Effector CD4-positive, alpha-beta T cell (primary cell): ENCODE results near the gene WSCD1.

ENCODE experiments used
- DNase-seq: peaks from one replicate; pipeline ENCODE4 v3.0.0-alpha.2; 2020

The WSCD1 gene

GRCh38 chr17:6108987-6109386 is 38.8 kb downstream of the WSCD1 start:
- DNase-seq: no peak

GRCh38 chr17:6109536-6109935 is 39.4 kb downstream of the WSCD1 start:
- DNase-seq: no peak

GRCh38 chr17:6110088-6110487 is 39.9 kb downstream of the WSCD1 start:
- no peak for DNase-seq

DNA sequence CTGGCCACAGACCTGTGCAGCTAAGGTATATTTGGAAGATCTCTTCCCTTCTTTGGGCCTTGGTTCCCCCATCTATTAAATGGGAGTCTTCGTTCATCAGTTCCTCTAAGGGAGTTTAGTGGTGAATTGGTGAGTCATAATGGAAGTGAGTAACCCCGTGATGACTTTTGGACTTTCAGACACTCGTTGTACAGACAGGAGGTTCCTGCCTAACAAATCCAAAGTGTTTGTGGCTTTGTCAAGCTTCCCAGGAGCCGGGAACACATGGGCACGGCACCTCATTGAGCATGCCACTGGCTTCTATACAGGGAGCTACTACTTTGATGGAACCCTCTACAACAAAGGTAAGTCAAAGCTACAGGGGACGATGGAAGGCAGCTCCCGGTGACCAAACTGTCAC is 40.4 kb downstream of the WSCD1 start:
- no peak for DNase-seq

GRCh38 chr17:6120351-6120750 is 50.2 kb downstream of the WSCD1 start:
- DNase-seq: no peak

GRCh38 chr17:6124856-6125255 is 54.7 kb downstream of the WSCD1 start:
- DNase-seq: no peak

- DNase-seq: no peak
These were observed 56.6 kb downstream of the WSCD1 start for GRCh38 chr17:6126768-6127167.

DNA sequence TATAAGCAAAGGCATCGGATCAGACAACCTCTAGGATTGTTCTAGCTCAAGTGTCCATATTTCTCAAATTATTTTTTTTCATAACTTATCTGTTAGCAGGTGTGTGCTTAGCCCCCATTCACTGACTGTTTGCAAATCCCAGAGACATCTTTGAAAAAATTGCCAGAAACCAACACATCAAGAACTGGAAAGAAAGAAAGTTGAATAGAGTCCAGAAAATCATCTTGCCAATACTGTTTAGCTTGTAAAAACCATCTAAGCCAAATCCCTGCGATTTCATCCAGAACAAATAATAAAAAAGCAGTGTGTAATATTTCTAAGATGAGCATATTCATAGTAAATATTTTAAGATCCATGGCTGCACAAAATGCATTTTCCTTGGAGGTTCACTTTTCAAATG is 64.5 kb downstream of the WSCD1 start:
- no peak for DNase-seq

- DNase-seq: no peak
These were observed 65.1 kb downstream of the WSCD1 start for GRCh38 chr17:6135236-6135635.

GRCh38 chr17:6135996-6136395 is 65.8 kb downstream of the WSCD1 start:
- DNase-seq: no peak

DNA sequence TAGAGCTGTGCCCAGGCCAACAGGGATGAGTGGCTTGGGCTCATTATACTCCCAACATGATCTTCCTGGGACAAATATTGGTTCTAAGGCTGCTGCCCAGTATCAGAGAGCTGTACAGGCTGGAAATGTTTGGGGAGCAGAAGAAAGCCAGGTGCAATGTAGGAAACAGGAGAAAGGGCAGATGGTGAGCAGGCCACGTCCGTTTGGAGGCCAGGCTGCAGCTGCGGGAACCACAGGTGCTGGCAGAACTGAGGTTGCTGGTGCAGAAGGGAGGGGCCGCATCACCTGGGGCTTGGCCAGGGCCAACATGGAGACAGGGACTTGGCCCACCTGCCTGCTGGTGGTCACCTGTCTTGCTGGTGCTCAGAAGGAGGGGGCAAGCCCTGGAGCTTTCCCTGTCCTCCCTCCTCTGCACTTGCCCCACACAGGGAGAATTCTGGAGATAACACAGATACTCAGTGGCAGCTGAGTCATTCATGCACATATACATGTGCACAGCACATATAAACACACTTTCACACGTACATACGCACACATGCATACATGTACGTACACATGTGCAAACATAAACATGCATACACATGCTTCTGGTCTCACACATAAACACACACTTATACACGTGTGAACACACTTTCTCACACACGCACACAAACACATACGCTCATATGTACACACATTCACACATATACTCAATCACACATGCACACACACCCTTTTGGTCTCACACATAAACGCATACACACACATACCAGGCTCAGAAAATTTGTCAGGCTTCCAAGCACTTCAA is 67.7 kb downstream of the WSCD1 start:
- DNase-seq: no peak

GRCh38 chr17:6138761-6139446 is 68.7 kb downstream of the WSCD1 start:
- DNase-seq: no peak

GRCh38 chr17:6139447-6139832 is 69.3 kb downstream of the WSCD1 start:
- no peak for DNase-seq

DNA sequence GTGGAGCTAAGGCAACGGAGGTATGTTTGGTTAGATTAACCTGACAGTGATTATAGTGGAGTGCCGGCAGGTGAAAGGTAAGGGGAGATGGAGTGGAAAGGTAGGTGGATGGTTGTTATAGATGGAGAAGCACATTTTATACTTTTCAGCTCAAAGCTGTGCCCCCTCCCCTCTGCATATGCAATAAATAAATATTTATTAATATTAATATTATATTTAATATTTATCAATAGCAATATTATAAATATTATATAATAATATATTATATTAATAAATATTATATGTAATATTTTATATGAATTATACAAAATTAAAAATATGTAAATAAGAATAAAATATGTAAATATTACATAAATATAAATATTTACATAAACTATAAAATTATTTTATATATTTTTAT is 70.0 kb downstream of the WSCD1 start:
- DNase-seq: no peak

GRCh38 chr17:6140728-6141330 is 70.7 kb downstream of the WSCD1 start:
- DNase-seq: no peak

DNA sequence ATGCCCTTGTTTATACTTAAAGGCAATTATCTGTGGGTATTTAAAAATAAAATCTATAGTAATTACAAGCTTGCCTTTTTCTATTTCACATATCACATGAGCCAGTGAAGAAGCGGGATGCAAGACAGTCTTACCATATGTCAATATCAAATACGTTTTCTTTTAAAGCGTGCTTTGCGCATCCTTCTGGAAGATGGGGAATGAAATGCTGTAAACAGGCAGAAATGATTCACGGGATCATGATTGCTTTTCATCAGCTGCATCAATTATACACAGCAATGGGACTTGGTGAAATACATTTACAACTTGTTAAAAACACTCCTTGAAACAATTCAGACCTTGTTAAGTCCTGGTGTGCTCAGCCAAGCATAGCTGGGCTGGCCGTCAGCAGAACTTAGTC is 72.5 kb downstream of the WSCD1 start:
- DNase-seq: no peak

DNA sequence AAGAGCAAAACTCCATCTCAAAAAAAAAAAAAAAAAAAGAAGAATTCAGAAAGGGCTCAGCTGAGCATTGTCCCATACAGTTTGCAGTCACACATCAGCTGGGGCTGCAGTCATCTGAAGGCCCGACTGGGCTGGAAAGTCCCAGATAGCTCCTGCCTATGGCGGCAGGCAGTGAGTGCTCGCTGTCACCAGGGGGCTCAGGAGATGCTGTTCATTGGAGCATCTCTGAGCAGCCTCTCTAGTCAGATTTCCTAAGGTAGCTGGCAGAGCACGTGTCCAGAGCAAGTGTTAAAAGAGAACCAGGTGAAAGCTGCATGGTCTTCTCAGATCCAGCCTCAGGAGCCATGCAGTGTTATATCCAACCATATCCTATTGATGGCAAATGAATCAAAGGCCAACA is 75.8 kb downstream of the WSCD1 start:
- no peak for DNase-seq

DNA sequence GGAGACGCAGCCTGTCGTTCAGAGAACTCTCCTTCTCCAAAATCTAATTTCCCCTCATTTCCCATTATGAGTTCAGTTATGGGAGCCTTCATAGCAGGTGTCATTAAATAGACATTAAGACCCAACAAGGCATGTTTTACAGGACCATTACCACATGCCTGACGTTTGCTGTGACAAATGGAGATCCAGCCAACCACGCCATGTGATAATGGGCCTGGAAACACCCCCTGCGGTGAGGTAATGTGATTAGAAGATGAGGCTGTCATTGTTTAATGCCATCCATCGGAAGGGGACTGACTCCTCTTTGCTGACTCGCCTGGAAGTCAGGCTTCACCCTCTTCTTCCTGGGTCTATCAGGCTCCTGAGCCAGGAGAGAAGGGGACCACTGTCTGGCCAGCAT is 76.9 kb downstream of the WSCD1 start:
- DNase-seq: no peak

- no peak for DNase-seq
These were observed 83.2 kb downstream of the WSCD1 start for GRCh38 chr17:6153375-6153774.

GRCh38 chr17:6157716-6158115 is 87.5 kb downstream of the WSCD1 start:
- DNase-seq: no peak

DNA sequence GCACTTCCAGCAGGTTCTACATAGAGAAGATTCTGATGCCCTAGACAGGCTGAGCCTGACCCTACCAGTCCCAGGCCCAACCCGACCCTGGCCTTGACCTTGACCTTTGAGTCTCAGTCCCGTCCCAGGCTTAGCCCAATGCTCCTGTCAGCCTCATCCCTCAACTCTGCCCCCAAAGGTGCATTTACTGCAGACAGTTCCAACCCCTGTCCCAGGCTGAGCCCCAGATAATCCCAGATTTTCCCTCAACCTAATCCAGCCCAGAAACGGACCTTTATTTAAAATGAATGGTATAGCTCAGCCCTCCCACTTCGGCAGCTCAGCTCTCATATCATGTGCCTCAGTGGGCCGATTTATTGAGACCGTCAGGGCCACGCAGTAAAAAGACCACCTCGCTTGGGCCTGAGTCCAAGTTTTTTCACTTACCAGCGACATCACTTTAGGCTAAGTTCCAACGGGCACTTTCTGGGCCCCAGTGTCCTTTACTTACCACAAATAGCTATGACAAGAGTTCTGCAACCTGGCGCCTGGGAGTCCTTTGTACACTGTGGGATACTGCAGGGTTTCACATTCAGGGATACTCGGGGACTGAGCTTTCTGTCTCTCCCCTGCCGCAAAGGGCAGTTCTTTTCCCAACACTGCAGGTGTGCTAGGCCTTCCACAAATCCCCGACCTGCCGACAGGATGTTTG is 89.5 kb downstream of the WSCD1 start:
- no peak for DNase-seq

DNA sequence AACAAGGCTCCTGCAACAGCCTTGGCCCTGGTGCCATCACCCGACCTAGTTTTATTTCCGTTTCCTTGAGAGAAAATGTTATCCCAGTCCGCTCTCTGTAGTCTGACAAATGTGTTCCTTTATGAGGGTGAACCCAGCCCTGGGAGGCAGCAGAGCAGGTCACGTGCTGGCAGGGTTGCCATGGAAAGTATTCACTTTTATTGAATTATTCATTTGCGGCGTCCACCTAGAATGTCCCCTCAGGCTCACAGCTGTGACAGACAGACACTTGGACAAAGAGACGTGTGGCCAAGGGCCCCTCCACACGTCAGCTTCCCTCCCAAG is 90.0 kb downstream of the WSCD1 start:
- DNase-seq: no peak

DNA sequence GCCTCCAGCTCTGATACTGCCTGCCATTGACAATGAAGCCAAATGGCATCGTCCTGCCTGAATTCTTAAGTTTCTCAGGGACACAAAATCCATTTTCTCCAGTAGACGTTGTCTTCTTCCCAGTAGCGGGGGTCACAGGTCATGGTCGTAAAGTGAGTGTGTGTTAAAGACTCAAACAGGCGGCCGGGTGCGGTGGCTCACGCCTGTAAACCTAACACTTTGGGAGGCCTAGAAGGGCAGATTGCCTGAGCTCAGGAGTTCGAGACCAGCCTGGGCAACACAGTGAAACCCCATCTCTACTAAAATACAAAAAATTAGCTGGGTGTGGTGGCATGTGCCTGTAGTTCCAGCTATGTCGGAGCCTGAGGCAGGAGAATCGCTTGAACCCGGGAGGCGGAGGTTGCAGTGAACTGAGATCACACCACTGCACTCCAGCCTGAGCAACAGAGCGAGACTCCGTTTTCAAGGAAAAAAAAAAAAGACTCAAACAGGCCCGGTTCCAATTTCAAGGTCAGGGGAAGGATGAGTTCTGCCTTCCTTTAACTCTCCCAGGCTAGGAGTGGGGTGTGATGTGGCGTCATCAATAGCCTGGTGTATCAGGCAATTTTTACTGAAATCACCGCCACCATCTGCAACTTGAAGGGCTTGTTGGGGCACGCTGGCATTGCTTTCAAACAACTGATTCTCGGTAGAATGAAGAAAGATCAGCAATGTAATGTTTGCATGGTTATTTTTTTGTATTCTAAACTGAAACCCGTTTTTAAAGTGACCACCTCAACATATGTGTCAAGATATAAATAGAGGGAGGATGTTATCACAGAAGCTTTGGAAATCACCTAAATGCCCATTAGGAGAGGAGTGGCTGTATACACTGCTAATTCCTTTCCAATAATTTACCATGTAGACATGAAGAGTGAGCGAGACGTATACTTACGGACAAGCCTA is 91.0 kb downstream of the WSCD1 start:
- DNase-seq: no peak
